Liver (tissue), 3 donors: ENCODE measurements around the gene DCST2.

Experiments used
- CTCF ChIP-seq: fragments of 150-350 bp; IDR thresholded peaks from 2 replicates; pipeline ENCODE4 v1.5.1; 2017; ENCODE audit warnings: improper control_type of control experiment, low read depth, low read length; ENCODE audit not compliant: missing input control
- HNF4A ChIP-seq, 2 donors: conservative IDR thresholded peaks; 2 replicates each; pipeline ENCODE4 v1.6.1; 2016; ENCODE audit warnings: antibody characterized with exemption in 2 of 2, mild to moderate bottlenecking in 2 of 2
- MAX ChIP-seq: IDR thresholded peaks from 2 replicates; pipeline ENCODE4 v1.6.1; 2016; ENCODE audit warnings: antibody characterized with exemption
- SP1 ChIP-seq: IDR thresholded peaks from 2 replicates; pipeline ENCODE4 v1.6.1; 2018; ENCODE audit warnings: antibody characterized with exemption, mild to moderate bottlenecking
- TAF1 ChIP-seq: conservative IDR thresholded peaks from 2 replicates; pipeline ENCODE4 v1.6.1; 2016; ENCODE audit warnings: antibody characterized with exemption, mild to moderate bottlenecking
- YY1 ChIP-seq: IDR thresholded peaks from 2 replicates; pipeline ENCODE4 v1.6.1; 2016; ENCODE audit warnings: antibody characterized with exemption, mild to moderate bottlenecking
- TF ChIP-seq, protein P1 (sequence below): IDR thresholded peaks from 2 replicates; pipeline ENCODE4 v1.6.1; 2016; ENCODE audit warnings: antibody characterized with exemption, mild to moderate bottlenecking
- donor health status: healthy.
- donor health status: healthy.

- no peak for TF ChIP-seq CTCF
- TF ChIP-seq, protein P1, sequence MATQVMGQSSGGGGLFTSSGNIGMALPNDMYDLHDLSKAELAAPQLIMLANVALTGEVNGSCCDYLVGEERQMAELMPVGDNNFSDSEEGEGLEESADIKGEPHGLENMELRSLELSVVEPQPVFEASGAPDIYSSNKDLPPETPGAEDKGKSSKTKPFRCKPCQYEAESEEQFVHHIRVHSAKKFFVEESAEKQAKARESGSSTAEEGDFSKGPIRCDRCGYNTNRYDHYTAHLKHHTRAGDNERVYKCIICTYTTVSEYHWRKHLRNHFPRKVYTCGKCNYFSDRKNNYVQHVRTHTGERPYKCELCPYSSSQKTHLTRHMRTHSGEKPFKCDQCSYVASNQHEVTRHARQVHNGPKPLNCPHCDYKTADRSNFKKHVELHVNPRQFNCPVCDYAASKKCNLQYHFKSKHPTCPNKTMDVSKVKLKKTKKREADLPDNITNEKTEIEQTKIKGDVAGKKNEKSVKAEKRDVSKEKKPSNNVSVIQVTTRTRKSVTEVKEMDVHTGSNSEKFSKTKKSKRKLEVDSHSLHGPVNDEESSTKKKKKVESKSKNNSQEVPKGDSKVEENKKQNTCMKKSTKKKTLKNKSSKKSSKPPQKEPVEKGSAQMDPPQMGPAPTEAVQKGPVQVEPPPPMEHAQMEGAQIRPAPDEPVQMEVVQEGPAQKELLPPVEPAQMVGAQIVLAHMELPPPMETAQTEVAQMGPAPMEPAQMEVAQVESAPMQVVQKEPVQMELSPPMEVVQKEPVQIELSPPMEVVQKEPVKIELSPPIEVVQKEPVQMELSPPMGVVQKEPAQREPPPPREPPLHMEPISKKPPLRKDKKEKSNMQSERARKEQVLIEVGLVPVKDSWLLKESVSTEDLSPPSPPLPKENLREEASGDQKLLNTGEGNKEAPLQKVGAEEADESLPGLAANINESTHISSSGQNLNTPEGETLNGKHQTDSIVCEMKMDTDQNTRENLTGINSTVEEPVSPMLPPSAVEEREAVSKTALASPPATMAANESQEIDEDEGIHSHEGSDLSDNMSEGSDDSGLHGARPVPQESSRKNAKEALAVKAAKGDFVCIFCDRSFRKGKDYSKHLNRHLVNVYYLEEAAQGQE, result no peak
- no peak for TF ChIP-seq HNF4A (conservative IDR thresholded peaks at IDR 0.05)
- TF ChIP-seq TAF1, result no peak
- TF ChIP-seq SP1, result no peak
- no peak for TF ChIP-seq MAX
- TF ChIP-seq YY1, result no peak
These were observed 4.4 kb upstream of the DCST2 start for GRCh38 chr1:155037851-155038441.
